Ovary (tissue), 3 donors: ENCODE data around the gene NTN5.

Source experiments
- POLR2A ChIP-seq: fragments of 450-650 bp; IDR thresholded peaks from one replicate; pipeline ENCODE4 v1.6.1; 2017; ENCODE audit warnings: antibody characterized with exemption, mild to moderate bottlenecking, moderate library complexity
- TF ChIP-seq, protein P1 (sequence below), 3 donors: fragments of 450-650 bp in 2 of 3; fragments of 200-600 bp in 1 of 3; IDR thresholded peaks; one replicate each; pipeline versions ENCODE4 v1.5.1 to v1.8.0; 2016 to 2022; ENCODE audit warnings: antibody characterized with exemption in 3 of 3, mild to moderate bottlenecking in 1 of 3
- donor health status: DM: no; HTN: no; CAD: no.

DNA sequence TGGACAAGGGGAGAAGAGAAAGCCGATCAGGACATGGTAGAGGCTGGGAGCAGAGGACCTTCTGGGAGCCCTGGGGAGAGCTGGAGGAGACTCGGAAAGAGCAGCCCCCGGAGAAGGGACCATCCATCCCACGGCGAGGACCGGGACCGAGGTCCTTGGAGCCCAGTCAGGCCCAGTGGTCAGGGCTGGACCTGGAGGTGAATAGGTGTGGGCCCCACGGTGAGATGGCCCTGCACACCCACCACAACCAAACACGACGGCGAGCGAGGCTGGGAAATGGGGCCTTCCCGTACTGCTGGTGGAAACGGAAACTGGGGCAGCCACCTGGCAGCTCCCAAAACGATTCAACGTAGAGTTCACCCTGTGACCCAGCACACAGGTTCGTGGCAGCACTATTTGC lies 3.7 kb upstream of the NTN5 start:
- TF ChIP-seq POLR2A = no peak
- TF ChIP-seq, protein P1, sequence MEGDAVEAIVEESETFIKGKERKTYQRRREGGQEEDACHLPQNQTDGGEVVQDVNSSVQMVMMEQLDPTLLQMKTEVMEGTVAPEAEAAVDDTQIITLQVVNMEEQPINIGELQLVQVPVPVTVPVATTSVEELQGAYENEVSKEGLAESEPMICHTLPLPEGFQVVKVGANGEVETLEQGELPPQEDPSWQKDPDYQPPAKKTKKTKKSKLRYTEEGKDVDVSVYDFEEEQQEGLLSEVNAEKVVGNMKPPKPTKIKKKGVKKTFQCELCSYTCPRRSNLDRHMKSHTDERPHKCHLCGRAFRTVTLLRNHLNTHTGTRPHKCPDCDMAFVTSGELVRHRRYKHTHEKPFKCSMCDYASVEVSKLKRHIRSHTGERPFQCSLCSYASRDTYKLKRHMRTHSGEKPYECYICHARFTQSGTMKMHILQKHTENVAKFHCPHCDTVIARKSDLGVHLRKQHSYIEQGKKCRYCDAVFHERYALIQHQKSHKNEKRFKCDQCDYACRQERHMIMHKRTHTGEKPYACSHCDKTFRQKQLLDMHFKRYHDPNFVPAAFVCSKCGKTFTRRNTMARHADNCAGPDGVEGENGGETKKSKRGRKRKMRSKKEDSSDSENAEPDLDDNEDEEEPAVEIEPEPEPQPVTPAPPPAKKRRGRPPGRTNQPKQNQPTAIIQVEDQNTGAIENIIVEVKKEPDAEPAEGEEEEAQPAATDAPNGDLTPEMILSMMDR (IDR thresholded peaks at IDR 0.05) = no peak
